ENCODE measurements around the gene AMOT.

- TF ChIP-seq, protein P1, sequence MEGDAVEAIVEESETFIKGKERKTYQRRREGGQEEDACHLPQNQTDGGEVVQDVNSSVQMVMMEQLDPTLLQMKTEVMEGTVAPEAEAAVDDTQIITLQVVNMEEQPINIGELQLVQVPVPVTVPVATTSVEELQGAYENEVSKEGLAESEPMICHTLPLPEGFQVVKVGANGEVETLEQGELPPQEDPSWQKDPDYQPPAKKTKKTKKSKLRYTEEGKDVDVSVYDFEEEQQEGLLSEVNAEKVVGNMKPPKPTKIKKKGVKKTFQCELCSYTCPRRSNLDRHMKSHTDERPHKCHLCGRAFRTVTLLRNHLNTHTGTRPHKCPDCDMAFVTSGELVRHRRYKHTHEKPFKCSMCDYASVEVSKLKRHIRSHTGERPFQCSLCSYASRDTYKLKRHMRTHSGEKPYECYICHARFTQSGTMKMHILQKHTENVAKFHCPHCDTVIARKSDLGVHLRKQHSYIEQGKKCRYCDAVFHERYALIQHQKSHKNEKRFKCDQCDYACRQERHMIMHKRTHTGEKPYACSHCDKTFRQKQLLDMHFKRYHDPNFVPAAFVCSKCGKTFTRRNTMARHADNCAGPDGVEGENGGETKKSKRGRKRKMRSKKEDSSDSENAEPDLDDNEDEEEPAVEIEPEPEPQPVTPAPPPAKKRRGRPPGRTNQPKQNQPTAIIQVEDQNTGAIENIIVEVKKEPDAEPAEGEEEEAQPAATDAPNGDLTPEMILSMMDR (IDR thresholded peaks at IDR 0.05; ENCODE audit: insufficient read depth, low read length, poor library complexity, severe bottlenecking) = no peak
- no peak for TF ChIP-seq EZH2phosphoT487 (conservative IDR thresholded peaks at IDR 0.05; ENCODE audit: low read length)
These were observed 5.6 kb upstream of the AMOT start for GRCh38 chrX:112846187-112846586.

Measured in SU-DHL-6 (cell line).